SK-N-SH treated with all-trans-retinoic acid at 6 μM for 48 hours (cell line): ENCODE measurements around the gene ALOX15.

ENCODE experiments used
- OSR1 ChIP-seq: fragments of 250-450 bp; sonication (Bioruptor Pico); IDR thresholded peaks from 2 replicates; pipeline ENCODE4 v1.8.0; 2022; ENCODE audit warnings: moderate library complexity, mild to moderate bottlenecking, inconsistent platforms
- RARB ChIP-seq: fragments of 250-450 bp; sonication (Bioruptor Pico); IDR thresholded peaks from 2 replicates; pipeline ENCODE4 v1.8.0; 2021; ENCODE audit warnings: mild to moderate bottlenecking, moderate library complexity
- ZC3H10 ChIP-seq: fragments of 250-450 bp; sonication (Bioruptor Pico); IDR thresholded peaks from 2 replicates; pipeline ENCODE4 v1.5.1; 2021; ENCODE audit warnings: mild to moderate bottlenecking, moderate library complexity
- ZNF70 ChIP-seq: fragments of 450-650 bp; formaldehyde crosslinking; IDR thresholded peaks from 2 replicates; pipeline ENCODE4 v1.5.0; 2020; ENCODE audit warnings: mild to moderate bottlenecking, moderate library complexity

GRCh38 chr17:4657678-4658077 is 16.2 kb upstream of the ALOX15 start:
- TF ChIP-seq ZC3H10 (CRISPR knock-in tag) (no peak), RARB (no peak), OSR1 (CRISPR knock-in tag) (no peak), ZNF70 (CRISPR knock-in tag) (no peak)
